GM23338 (cell line): Measurements from ENCODE around the gene CTNND2. TPM values are rescaled to one million over a fixed set of nuclear protein-coding genes. Genes with fewer than 3 reads are reported as not detected.

Experiments
- CREB1 ChIP-seq: fragments of 250-450 bp; sonication (Bioruptor Pico); IDR thresholded peaks from 2 replicates; pipeline ENCODE4 v1.5.0; 2020; ENCODE audit warnings: low read depth, mild to moderate bottlenecking, moderate library complexity
- JUNB ChIP-seq: IDR thresholded peaks from one replicate; pipeline ENCODE4 v1.6.1; 2016; ENCODE audit warnings: antibody characterized with exemption; ENCODE audit not compliant: unreplicated experiment
- STAT1 ChIP-seq: IDR thresholded peaks from one replicate; pipeline ENCODE4 v1.6.1; 2016; ENCODE audit warnings: antibody characterized with exemption; ENCODE audit not compliant: unreplicated experiment
- ZNF462 ChIP-seq: fragments of 250-450 bp; sonication (Bioruptor Pico); IDR thresholded peaks from 2 replicates; pipeline ENCODE4 v1.5.0; 2020; ENCODE audit warnings: mild to moderate bottlenecking, moderate library complexity
- polyA plus RNA-seq: library from polyadenylated mRNA; unstranded; fragments of >200 nt; fragmentation: Nextera tagmentation; extraction: Ambion mirVana; gene quantifications from 2 replicates; pipeline ENCODE4 v1.2.1, GENCODE V29; 2016
- total RNA-seq: library from RNA; depleted of rRNA; stranded (reverse); fragments of >200 nt; shearing (Covaris generic); gene quantifications from 2 replicates; pipeline ENCODE4 v1.2.3, GENCODE V29; 2014
- TF ChIP-seq, protein P1 (sequence below): IDR thresholded peaks from one replicate; pipeline ENCODE4 v1.6.1; 2018; ENCODE audit warnings: antibody characterized with exemption; ENCODE audit not compliant: unreplicated experiment
- TF ChIP-seq, protein P2 (sequence below): IDR thresholded peaks from 2 replicates; pipeline ENCODE4 v1.6.1; 2016; ENCODE audit warnings: antibody characterized with exemption

Gene CTNND2
- total and polyA plus RNA-seq, 2 experiments from 2014 or later = 5.1 to 7.0 TPM

GRCh38 chr5:11602298-11602697 lies 301.9 kb downstream of the CTNND2 start (continued):
- TF ChIP-seq ZNF462 (CRISPR knock-in tag) (no peak), STAT1 (no peak), JUNB (no peak), CREB1 (no peak)
- TF ChIP-seq, protein P1, sequence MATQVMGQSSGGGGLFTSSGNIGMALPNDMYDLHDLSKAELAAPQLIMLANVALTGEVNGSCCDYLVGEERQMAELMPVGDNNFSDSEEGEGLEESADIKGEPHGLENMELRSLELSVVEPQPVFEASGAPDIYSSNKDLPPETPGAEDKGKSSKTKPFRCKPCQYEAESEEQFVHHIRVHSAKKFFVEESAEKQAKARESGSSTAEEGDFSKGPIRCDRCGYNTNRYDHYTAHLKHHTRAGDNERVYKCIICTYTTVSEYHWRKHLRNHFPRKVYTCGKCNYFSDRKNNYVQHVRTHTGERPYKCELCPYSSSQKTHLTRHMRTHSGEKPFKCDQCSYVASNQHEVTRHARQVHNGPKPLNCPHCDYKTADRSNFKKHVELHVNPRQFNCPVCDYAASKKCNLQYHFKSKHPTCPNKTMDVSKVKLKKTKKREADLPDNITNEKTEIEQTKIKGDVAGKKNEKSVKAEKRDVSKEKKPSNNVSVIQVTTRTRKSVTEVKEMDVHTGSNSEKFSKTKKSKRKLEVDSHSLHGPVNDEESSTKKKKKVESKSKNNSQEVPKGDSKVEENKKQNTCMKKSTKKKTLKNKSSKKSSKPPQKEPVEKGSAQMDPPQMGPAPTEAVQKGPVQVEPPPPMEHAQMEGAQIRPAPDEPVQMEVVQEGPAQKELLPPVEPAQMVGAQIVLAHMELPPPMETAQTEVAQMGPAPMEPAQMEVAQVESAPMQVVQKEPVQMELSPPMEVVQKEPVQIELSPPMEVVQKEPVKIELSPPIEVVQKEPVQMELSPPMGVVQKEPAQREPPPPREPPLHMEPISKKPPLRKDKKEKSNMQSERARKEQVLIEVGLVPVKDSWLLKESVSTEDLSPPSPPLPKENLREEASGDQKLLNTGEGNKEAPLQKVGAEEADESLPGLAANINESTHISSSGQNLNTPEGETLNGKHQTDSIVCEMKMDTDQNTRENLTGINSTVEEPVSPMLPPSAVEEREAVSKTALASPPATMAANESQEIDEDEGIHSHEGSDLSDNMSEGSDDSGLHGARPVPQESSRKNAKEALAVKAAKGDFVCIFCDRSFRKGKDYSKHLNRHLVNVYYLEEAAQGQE = no peak
- TF ChIP-seq, protein P2, sequence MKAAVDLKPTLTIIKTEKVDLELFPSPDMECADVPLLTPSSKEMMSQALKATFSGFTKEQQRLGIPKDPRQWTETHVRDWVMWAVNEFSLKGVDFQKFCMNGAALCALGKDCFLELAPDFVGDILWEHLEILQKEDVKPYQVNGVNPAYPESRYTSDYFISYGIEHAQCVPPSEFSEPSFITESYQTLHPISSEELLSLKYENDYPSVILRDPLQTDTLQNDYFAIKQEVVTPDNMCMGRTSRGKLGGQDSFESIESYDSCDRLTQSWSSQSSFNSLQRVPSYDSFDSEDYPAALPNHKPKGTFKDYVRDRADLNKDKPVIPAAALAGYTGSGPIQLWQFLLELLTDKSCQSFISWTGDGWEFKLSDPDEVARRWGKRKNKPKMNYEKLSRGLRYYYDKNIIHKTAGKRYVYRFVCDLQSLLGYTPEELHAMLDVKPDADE = no peak
